GM21576 (cell line): ENCODE data around the gene TMEM190.
"Not testable (repeated sequence)": the region's sequence is repeated elsewhere in the genome, so short reads cannot be mapped to it uniquely, and the experiment has no call there.

Source experiments
- ATAC-seq: cut with Tn5 transposase; IDR thresholded peaks from one replicate; pipeline ENCODE4 v1.9.1; 2021; ENCODE audit warnings: mild to moderate bottlenecking, moderate library complexity; ENCODE audit not compliant: unreplicated experiment

Gene TMEM190

GRCh38 chr19:55376241-55376933, at the start of gene TMEM190:
TMEM190 (plus strand) TSS chr19:55376826; CDS start chr19:55376854, 28 bp downstream.
- no peak for ATAC-seq

GRCh38 chr19:55328774-55329318, 47.8 kb upstream of the TMEM190 start:
- not testable (repeated sequence) for ATAC-seq

GRCh38 chr19:55329791-55330190, 46.8 kb upstream of the TMEM190 start:
- not testable (repeated sequence) for ATAC-seq

GRCh38 chr19:55333870-55334269, 42.8 kb upstream of the TMEM190 start:
- ATAC-seq = no peak

GRCh38 chr19:55336101-55336500, 40.5 kb upstream of the TMEM190 start:
- ATAC-seq = no peak

GRCh38 chr19:55339105-55339888, 37.3 kb upstream of the TMEM190 start, which contains the start of gene KMT5C:
KMT5C (plus strand) TSS chr19:55339876; CDS start chr19:55341937, 2,061 bp downstream.
- ATAC-seq = peak; percentile 78

GRCh38 chr19:55339889-55340783, 36.5 kb upstream of the TMEM190 start:
- no peak for ATAC-seq

GRCh38 chr19:55340784-55341147, 35.9 kb upstream of the TMEM190 start:
- ATAC-seq = no peak

- no peak for ATAC-seq
Observed at GRCh38 chr19:55341171-55341588, 35.4 kb upstream of the TMEM190 start.

- no peak for ATAC-seq
Observed at GRCh38 chr19:55341595-55342531, 34.8 kb upstream of the TMEM190 start.

GRCh38 chr19:55344444-55344843, 32.2 kb upstream of the TMEM190 start:
- ATAC-seq = no peak

- no peak for ATAC-seq
Observed at GRCh38 chr19:55345101-55345817, 31.4 kb upstream of the TMEM190 start.

- no peak for ATAC-seq
Observed at GRCh38 chr19:55345818-55346724, 30.6 kb upstream of the TMEM190 start.

GRCh38 chr19:55346725-55347441, 29.7 kb upstream of the TMEM190 start:
- ATAC-seq = no peak

- no peak for ATAC-seq
Observed at GRCh38 chr19:55347442-55348009, 29.1 kb upstream of the TMEM190 start.

GRCh38 chr19:55348317-55349034, 28.1 kb upstream of the TMEM190 start:
- no peak for ATAC-seq
